Uterus (tissue), 2 donors: Measurements from ENCODE around the gene PBOV1.

Experiments used
- CTCF ChIP-seq, 4 experiments: fragments of 200-600 bp in 2 of 4; fragments of 450-650 bp in 2 of 4; sonication (generic) in 2 of 4; IDR thresholded peaks; one replicate each; pipeline ENCODE4 v1.5.1; 2016 to 2019; ENCODE audit warnings: antibody characterized with exemption in 4 of 4, mild to moderate bottlenecking in 2 of 4, moderate library complexity in 1 of 4
- POLR2A ChIP-seq, 2 donors: fragments of 450-650 bp; IDR thresholded peaks; one replicate each; pipeline ENCODE4 v1.6.1; 2016; ENCODE audit warnings: antibody characterized with exemption in 2 of 2, mild to moderate bottlenecking in 1 of 2, moderate library complexity in 1 of 2

- TF ChIP-seq CTCF (IDR thresholded peaks at IDR 0.05): no peak
- TF ChIP-seq POLR2A (IDR thresholded peaks at IDR 0.05): no peak
Measured at GRCh38 chr6:138263963-138264362, 45.7 kb upstream of the PBOV1 start.
